Measurements from ENCODE around the gene PRLHR.

PRLHR gene

DNA sequence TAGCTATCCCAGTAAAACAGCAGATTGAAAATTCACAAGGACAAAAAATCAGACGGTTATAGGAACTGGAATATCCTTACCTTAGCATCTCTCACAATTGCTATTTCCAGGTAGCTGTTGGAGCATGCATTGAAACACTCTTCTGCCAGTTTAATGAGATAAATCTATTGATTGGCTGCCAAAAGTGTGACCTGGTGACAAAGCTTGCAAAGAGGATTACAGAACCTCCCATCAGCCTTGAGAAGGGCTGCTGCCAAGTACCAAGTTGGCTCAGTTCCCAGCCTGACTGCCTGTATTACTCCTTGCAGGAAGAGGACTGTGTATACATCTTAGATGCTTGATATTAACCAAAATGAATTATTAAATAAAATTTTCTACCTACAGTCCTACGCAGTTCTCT, 5.1 kb downstream of the PRLHR start:
- FAIRE-seq = no peak
- no peak for DNase-seq (ENCODE audit: insufficient read length, low spot score)

DNA sequence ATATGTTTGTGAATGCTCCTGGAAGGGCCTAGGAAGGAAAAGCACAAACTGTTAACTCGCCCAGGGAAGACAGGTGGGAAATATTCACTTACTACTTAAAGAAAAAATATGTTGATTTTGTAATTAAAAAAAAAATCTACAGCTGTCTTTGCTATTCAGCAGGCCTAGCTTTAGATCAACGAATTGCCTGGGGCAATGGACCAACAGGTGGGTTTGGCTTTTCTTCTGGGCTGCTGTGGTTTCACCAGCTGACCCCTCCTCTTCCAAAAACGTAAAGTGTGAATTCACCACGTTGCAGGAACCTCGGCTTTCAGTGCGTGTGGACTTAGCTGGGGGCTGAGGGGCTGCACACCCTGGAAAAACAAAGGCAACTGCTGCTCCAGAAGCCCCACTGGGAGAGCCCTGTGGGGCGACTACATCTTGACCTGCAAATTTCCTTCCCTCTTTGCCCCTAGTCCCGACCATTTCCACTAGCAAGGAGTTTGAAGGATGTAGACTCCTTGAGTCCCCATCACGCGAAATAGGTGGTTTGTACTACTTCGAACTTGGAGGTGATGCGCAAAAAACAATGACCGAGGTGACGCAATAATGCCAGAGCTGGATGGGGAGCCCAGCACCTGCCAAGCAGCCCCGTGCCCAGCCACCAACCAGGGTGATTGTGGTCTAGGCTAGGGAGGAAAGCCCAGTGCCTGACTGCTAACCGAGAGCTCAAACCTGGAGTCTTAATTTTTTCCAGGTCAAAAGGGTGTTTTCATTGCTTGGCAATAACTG, 7.4 kb downstream of the PRLHR start:
- no peak for FAIRE-seq

DNA sequence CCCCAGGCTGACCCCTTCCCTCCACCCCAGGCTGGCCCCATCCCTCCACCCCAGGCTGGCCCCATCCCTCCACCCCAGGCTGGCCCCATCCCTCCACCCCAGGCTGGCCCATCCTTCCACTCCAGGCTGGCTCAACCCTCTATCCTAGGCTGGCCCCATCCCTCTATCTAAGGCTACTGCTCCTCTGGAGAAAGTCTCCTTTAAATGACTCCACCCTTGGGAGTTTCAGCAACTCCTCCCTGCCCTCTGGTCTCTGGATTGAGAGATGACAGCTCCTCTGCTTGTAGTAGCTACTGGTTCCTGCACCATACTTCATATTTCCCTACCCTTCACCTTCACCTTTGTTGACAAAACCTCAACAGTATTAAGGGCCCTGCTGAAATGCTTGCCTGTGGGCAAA, 8.5 kb downstream of the PRLHR start:
- FAIRE-seq = no peak

More for the DNA sequence above, 7.4 kb downstream of the PRLHR start:
- no peak for DNase-seq (ENCODE audit: insufficient read length, low spot score)

DNA sequence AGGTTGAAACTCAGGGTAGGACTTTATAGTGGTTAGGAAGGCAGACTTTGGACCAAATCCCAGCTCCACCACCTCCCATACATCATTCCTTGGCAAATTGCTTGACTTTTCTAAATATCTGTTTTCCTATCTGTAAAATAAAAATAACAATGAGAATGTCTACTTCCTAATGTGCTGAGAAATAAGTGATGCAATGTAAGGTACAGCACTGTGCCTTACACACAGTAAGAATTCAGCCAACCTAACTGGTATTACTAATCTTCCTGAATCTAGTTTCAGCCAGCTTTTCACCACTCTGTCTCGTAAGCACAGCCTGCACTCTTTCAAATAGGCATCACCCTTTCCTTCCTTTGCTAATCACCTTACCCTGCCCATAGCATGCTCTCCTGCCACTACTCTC, 9.7 kb downstream of the PRLHR start:
- no peak for FAIRE-seq
- DNase-seq (ENCODE audit: insufficient read length, low spot score) = no peak

More for the DNA sequence above, 8.5 kb downstream of the PRLHR start:
- no peak for DNase-seq (ENCODE audit: insufficient read length, low spot score)

DNA sequence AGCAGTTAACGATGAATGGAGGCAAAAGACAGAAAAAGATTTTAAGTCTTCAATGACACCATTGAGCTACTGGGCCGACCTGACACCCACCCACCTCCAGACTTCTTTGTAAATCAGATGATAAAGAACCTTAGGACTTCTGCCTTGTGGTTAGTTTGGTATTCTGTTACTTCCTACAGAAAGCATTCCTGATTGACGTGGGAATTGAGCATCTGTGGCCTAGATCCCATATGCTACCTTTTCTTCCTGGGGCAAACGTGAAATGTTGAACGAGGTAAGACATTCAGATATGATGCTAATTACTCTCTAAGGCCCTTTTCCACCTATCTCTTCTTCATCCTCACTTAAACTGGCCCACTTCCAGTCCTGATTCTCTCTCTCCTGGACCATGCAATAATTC, 10.2 kb downstream of the PRLHR start:
- FAIRE-seq (no peak), DNase-seq (ENCODE audit: insufficient read length, low spot score) (no peak)

DNA sequence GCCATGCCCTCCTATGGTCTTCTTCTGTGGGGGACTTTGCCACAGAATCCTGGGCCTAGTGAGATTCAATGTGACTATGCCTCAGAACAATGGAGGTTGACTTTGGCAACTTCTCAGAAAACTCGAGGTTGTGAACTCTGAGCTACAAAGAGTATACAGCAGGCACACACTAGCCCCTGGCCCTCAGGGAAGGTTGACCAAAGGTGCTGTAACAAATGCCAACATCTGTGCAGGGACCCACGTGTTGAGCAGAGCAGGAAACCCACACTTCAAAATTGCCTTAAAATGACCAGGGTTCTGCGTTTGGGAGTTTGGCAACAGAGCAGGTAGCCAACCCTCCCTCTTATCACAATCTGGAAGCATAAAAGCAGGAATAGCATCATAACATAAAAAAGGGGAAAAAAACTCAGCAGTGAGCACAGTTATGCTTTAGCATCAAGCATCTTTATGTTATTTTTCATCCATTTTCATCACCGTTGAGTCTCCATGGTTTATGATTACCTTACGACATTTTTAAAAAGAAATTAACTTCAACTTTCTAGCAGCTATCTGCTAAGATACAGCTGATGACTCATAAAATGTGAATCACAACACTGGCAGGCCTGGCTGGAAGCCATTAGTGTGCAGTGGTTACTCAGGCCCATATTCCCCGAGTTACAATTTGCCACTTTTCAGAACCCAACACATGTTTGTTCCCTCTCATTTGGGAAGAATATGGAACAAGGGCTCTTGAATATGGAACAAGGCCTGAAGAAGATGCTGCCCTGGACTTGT, 11.1 kb downstream of the PRLHR start:
- FAIRE-seq (no peak), DNase-seq (ENCODE audit: insufficient read length, low spot score) (peak; percentile 6)

DNA sequence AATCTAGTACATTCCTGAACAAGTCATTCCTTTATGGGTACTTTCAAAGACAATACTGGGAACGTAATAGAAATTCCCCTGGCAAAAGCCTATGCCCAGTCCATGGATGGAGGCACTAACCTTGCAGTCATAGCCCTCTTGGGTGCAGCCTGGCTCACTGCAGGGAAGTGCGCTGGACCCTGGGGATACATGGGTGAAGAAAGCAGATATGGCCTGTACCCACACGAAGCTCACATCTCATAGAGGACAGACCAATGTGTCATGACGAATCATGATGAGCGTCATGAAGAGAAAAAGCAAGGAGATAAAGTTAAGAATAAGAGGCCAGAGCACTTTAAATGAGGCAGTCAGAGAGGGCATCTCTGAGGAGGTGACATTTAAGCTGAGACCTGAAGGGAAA, 11.8 kb downstream of the PRLHR start:
- FAIRE-seq (no peak), DNase-seq (ENCODE audit: insufficient read length, low spot score) (no peak)

DNA sequence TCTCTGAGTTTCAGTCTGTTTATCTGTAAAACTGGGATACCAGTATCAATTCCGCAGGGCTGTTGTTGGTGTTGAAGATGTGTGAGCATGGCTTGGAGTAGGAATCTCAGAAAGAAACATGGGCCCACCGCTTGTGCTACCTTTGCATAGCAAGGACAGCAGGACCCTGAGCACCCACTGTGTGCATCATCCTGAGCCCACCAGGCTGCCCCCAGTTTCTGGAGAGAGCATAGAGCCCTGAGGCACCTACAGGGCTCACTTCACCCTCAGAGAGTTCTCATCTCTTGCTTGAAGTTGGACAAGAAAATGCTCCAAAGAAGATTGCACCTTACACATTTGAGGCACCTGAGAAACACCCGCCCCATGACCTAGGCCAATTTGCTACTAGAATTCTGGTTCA, 12.9 kb downstream of the PRLHR start:
- DNase-seq (ENCODE audit: insufficient read length, low spot score) (no peak), FAIRE-seq (no peak)

DNA sequence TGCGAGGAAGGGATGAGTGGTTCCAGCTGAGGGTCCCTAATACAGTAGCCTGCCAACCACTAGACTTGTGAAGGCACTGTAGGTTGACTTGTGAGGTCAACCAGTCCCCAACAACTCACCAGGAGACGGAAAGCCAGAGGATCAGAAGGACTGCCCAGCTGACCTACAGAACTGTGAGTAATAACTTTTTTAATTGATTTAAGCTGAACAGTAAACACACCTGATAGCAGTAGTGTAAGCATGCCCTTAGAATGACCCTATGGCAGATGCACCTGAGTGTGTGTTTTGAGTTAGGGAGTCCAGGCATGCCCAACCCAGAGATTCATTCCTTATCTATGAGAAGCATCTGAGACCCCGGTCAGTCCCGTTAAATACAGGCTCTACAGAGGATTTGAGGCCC, 14.1 kb downstream of the PRLHR start:
- DNase-seq (ENCODE audit: insufficient read length, low spot score) (no peak), FAIRE-seq (no peak)

DNA sequence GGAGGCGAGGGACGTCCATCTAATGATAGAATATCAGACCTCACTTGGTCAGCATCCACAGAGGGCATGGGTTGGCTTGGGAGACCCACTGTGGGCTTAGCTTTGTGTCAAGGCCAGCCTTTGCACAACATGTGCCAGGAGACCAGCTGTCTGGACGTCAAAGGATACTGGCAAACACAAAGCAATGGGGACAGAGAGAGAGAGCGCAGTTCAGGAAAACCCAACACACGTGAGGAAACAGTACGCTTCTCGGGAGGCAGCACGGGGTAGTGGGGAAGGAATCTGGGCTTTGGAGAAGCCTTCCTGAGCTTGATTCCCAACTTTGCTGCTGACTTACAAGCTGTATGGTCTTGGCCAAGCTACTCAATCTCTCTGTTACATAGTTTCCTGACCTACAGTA, 14.7 kb downstream of the PRLHR start:
- FAIRE-seq = no peak
- no peak for DNase-seq (ENCODE audit: insufficient read length, low spot score)

DNA sequence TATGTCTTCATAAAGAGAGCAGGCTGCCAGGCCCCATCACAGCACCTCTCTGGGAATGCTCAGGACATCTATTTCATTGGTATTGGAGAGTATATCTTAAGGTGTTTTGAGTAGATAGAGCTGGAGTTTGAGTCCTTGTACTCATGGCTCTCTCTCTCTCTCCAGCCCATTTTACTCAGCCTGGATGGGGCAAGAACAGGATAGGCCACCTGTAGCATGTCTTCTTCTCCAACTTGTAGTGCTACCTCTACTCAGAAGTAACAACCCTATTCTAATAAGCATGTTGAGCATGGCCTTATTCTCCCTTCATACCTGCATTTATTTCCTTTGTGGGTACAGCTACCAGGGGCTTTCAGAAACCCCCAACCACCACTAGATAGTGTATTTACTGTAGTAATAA, 21.9 kb downstream of the PRLHR start:
- FAIRE-seq (no peak), DNase-seq (ENCODE audit: insufficient read length, low spot score) (no peak)

DNA sequence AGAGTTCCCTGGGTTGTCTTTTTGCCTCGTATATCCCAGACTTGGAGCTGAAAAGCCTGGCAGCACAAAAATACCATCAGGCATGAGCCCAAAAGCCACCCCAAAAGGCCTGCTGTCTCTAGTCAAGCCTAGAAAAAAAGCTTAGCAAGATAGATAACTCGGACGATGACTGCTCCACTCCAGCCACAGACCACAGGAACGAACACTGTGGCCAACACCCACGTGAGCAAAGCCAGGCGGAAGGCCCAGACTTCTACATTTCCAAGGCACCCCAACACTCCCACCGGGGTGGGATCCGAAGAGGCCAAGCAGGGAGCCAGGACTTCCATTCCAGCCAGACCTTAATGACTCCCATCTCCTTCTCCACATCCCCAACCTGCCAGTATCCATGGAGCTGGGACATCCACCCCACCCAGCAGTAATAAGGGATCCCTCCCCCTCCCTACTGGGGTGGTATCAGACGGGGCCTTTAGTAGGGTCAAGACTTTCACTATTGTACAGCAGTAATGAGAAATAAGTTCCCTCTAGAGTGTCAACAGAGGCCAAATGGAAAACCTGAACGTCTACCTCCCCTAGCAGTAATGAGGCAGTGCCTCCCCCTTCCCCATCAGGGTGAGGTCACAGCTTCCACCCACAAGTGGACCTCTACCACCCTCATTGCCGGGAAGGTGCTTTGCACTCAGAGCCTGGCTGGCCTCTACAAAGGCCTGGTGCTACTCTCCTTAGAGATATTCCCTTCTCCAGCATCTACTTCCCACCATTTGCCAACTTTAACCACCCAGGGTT, 23.0 kb downstream of the PRLHR start:
- DNase-seq (ENCODE audit: insufficient read length, low spot score) = no peak
- no peak for FAIRE-seq

DNA sequence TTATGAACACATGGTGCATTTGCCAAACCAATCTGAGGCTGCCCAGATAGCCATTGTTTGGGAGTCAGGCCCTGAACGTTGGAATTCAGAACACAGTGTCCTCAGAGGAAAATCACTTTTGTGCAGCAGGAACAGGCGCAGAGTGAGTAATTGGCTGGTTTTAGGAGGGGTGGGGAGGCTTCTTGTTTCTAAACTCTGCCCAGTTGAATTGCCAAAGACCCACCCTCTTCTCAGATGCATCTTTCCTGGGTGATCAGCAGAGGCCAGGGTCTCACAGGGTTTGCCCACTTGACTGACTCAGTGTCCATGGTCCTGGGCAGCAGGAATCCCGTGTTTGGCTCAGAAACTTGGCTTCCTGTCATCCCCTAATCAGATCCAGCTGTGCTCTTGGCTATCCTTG, 24.3 kb downstream of the PRLHR start:
- no peak for FAIRE-seq
- DNase-seq (ENCODE audit: insufficient read length, low spot score) = no peak

DNA sequence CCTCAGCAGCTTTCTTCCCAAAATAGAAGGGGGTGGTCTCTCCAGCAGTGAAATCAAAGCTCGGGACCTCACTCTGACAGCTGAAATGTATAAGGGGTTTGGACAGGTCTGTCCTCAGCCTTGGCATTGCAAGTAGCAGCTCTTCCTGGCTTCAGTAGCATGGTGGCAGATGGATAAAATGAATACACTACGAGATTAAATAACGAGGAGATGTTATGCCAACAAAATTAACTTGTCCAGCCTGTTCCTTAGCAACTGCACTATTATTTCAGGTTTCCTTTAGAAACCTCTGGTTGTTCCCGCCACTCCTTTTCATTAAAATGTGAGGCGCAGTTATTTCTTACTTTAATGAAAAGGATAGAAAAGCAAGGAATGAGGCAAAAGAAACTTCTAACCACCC, 24.9 kb downstream of the PRLHR start:
- DNase-seq (ENCODE audit: insufficient read length, low spot score) (no peak), FAIRE-seq (no peak)

DNA sequence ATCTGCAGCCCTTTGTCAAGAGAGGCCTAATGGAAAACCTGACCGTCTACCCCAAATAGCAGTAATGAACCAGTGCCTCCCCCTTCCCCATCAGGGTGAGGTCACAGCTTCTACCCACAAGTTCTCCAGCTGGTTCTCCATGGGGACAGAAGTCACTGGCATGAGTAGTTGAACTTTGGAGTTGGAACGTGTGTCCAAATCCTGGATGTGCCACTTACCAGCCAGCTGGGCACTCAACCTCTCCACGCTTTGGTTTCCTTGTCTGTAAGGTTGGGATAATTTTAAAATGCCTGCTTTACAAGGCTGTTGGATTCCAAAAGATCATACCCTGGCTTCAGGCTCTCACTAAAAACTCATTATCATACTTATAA, 25.6 kb downstream of the PRLHR start:
- FAIRE-seq (no peak), DNase-seq (ENCODE audit: insufficient read length, low spot score) (no peak)

DNA sequence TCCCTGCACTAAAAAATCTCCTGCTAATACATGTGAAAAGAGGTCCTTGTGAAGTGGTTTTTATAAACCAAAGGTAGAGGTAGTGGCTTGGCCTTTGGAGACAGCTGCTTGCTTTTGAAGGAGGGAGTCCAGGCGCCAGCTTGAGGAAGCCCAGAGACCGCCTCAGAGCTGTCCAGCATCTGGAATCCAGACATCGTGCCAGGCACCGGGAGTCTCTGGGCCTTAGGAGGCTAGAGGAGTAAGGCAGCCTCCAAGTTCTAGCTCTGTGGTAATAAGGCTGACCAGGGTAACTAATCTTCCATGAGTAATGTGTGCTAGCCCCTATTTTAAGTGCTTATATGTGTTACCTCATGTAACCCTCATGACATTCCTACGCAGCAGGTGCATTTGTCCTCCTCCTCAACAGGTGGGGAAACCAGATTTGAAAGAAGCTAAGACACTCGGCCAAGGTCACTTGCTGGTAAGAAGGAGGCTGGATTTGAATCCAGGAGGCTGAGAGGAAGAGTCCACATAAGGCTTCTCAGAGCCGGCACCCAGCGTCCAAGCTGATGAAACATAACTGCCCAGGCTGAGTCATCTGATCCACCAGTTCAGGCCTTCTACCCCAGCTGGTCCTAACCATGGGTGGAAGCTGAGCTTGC, 26.1 kb downstream of the PRLHR start:
- no peak for DNase-seq (ENCODE audit: insufficient read length, low spot score)
- FAIRE-seq = no peak

DNA sequence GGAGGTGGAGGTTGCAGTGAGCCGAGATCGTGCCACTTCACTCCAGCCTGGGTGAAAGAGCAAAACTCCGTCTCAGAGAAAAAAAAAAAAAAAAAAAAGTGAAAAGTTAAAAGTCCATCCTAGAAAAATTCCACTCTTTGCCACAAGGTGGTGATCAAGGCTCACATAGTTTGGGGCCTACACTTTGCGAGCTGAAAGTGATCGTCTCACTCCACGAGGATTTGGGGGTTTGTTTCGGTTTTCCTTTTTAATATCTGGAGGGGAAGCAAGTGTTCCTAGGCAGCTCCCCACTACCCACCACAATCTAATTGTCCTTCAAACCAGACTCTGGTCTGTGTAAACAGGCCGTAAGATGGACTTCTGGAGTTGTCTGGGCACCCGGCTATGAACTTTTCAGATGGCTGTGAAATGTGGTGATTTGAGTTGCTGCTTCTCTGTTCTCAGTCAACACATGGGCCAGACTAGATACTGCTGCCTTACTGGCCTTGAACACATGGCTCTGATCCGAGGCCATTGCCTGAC, 27.1 kb downstream of the PRLHR start:
- peak; percentile 36 for DNase-seq (ENCODE audit: insufficient read length, low spot score)
- FAIRE-seq = no peak

DNA sequence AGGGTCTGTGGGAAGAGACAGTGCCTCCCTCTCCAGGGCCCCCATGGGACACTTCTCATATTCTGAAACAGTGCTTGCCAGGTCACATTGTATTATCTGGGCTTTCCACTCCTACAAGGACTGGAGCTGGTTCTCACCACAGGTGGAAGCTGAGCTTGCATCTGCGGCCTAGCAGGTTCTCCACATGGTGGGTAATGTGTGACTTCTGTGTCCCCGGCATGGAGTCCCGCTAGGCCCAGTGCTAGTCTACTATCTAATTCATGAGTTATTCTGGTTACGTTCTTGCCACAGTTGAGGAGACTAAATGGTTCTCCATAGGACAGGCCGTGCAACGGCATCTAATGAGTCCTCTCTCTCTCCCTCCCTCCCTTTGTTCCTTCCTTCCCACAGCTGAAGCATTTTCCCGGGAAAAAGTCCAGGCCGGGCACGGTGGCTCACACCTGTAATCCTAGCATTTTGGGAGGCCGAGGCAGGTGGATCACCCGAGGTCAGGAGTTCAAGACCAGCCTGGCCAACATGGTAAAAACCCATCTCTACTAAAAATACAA, 27.7 kb downstream of the PRLHR start:
- DNase-seq (ENCODE audit: insufficient read length, low spot score) (no peak), FAIRE-seq (no peak)

DNA sequence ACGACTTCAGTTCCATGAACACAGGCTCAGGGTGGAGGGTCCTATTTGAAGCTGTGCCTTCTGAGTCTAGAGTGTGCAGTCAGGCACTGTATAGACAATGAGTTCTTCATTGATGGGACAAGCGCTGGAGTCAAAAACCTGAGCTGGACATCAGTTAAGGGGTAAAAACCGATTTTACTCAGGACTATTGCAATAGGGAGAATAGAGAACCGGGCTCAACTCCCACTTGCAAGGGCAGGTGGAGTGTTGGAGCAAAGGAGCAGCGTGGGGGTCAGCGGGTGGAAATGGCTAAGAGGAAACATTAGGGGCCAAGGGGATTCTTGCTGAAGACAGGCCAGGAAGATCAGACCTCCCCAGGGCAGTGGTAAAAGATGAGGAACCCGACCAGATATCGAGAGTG, 28.5 kb downstream of the PRLHR start:
- FAIRE-seq (no peak), DNase-seq (ENCODE audit: insufficient read length, low spot score) (no peak)

DNA sequence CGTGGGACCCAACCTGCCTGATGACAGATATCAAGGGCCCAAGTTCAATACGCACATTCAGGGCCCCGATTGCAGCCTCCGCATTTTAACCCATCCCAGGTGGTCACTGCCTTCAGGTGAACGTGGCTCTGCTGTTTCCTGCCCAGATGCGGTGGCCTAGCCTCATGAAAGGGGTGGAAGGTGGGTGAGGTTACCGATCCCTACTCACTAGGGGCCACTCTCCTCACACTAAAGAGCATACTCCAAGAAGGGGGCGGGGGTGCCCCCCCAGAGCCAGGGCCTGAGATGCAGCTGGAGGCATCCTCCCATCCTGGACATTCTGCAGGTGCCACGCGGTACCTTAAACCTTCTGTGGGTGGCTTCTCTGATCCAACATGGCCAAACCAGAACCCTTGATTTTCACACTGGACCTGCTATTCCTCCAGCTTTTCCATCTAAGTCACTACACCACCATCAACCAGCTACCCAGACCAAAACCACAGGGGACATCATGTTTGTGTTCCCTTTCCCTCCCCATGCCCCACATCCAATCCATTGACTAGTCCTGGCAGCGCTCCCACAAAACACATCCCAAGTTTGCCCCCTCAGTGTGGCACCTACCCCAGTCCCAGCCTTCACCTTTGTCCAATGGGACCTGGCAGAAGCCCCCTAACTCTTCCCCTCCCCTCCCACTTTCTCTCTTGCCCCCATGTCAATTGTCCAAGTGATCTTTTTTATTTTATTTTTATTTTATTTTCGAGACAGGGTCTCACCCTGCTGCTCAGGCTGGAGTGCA, 30.0 kb downstream of the PRLHR start:
- DNase-seq (ENCODE audit: insufficient read length, low spot score) (no peak), FAIRE-seq (no peak)

Data from HTR-8/SVneo (cell line).